Omental fat pad (tissue), 4 donors: Measurements from ENCODE around the gene LINGO3. TPM values are rescaled to one million over a fixed set of nuclear protein-coding genes. Genes with fewer than 3 reads are reported as not detected.
"Not testable (repeated sequence)": the region's sequence is repeated elsewhere in the genome, so short reads cannot be mapped to it uniquely, and the experiment has no call there.

Experiments used
- ATAC-seq: fragments of 150-250 bp; one replicate; pipeline ENCODE4 v1.9.1; 2016; ENCODE audit warnings: mild to moderate bottlenecking, moderate library complexity; ENCODE audit not compliant: low FRiP score
- DNase-seq: peaks from one replicate; pipeline ENCODE4 v3.0.0-alpha.2; 2019; ENCODE audit warnings: low spot score
- CTCF ChIP-seq, 3 donors: fragments of 450-650 bp; IDR thresholded peaks; one replicate each; pipeline ENCODE4 v1.5.1; 2016 to 2017; ENCODE audit warnings: antibody characterized with exemption in 3 of 3, mild to moderate bottlenecking in 3 of 3, moderate library complexity in 2 of 3
- total RNA-seq, 4 donors: library from RNA; depleted of rRNA; stranded (reverse); fragments of >200 nt; gene quantifications; one replicate each; pipeline ENCODE4 v1.1.0, GENCODE V29; 2016

LINGO3 gene
- total RNA-seq, 4 donors from 2014 or later = 0.19 TPM; not detected in 3

- ATAC-seq (no peak), DNase-seq (no peak)
- no peak for TF ChIP-seq CTCF (IDR thresholded peaks at IDR 0.05)
Measured at GRCh38 chr19:2286402-2287140, 21.4 kb downstream of the LINGO3 start.

GRCh38 chr19:2283835-2284507 lies 24.0 kb downstream of the LINGO3 start:
- DNase-seq (no peak), ATAC-seq (no peak)
- no peak for TF ChIP-seq CTCF (IDR thresholded peaks at IDR 0.05)

- DNase-seq (no peak), ATAC-seq (no peak)
- no peak for TF ChIP-seq CTCF (IDR thresholded peaks at IDR 0.05)
Measured at GRCh38 chr19:2282862-2283237, 25.1 kb downstream of the LINGO3 start.

DNA sequence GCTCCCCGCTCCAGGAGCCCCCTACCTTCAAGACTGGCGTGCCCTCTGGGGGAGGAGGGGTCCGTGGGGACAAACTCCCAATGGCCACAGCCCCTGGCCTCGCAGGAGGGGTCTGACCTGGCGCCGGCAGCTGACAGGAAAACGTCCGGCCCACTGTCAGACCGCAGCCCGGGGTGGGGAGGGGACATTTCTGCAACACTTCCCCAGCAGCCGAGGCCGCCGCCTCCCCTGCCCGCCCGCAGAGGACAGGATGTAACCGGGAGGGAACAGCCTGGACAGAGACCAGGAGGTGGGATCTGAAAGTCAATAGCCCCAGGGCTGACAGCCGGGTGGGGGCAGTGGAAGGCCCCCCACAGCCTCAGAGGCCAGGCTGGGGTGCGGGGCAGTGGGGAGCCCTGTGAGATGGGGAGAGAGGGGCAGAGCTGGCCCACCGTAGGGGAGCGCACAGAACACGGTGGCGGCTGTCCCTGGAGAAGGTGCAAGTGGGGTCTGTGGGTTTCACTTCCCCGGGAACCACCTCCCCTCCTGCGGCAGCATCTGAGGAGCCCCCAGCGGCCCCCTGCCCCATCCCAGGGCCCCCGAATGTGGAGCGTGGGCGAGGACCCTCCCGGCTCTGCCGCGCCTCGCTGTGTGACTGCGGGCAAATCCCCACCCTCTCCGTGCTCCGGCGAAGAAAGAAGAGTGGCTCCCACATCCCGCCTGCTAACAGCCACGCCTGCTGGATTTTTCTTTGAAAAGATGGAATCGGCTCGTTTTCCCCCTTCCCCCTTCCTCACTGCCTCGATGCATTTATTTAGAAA lies 25.7 kb downstream of the LINGO3 start, which contains the start of gene PEAK3:
Gene PEAK3, minus strand, starts transcription at position 114 of the 800 bp plus-strand sequence. CDS start 1,244 bp downstream, outside the sequence.
- ATAC-seq (peak; percentile 35), DNase-seq (no peak)
- no peak for TF ChIP-seq CTCF (IDR thresholded peaks at IDR 0.05)

DNA sequence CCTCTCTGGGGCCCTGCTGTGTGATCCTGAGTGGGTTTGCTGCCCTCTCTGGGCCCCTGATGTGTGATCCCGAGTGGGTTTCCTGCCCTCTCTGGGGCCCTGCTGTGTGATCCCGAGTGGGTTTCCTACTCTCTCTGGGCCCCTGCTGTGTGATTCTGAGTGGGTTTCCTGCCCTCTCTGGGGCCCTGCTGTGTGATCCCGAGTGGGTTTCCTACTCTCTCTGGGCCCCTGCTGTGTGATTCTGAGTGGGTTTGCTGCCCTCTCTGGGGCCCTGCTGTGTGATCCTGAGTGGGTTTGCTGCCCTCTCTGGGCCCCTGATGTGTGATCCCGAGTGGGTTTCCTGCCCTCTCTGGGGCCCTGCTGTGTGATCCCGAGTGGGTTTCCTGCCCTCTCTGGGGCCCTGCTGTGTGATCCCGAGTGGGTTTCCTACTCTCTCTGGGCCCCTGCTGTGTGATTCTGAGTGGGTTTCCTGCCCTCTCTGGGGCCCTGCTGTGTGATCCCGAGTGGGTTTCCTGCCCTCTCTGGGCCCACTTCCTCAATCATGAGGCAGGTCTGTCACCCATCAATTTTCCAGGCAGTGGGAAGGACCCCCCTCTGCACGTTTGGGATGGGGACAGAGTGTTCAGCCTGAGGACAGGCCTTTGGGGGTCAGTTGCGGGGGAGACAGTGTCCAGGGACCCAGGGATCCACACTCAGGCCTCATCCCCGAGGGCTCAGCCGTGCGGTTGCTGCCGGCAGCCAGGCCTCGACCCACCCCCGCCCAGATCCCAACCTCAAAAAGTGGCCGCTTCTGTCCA lies 26.5 kb downstream of the LINGO3 start:
- DNase-seq, ATAC-seq: not testable (repeated sequence)

GRCh38 chr19:2280633-2281264 lies 27.2 kb downstream of the LINGO3 start:
- ATAC-seq (no peak), DNase-seq (no peak)
- no peak for TF ChIP-seq CTCF (IDR thresholded peaks at IDR 0.05)
